ENCODE measurements around the gene TUBB3. TPM values are rescaled to one million over a fixed set of nuclear protein-coding genes. Genes with fewer than 3 reads are reported as not detected.

The TUBB3 gene
- total and polyA plus RNA-seq, 2 of the 8 experiments (the other 6 are each of a cell fraction or from before 2014, with no cell fraction given), result 275 to 393 TPM

GRCh38 chr16:89955001-89955685 lies 32.0 kb downstream of the TUBB3 start:
- no peak for FAIRE-seq
- H2BK15ac ChIP-seq (ENCODE audit: low read length), result no peak overlapping the region
- H4K5ac ChIP-seq (ENCODE audit: insufficient read length, low read depth, low read length), result no peak overlapping the region
- no peak overlapping the region for H3K14ac ChIP-seq (ENCODE audit: insufficient read length)
- H4K20me1 ChIP-seq (replicated peaks in 1 of 2; ENCODE audit: control insufficient read depth in 1 of 2, insufficient read depth in 2 of 2, low read length in 2 of 2), result peaks cover 6 to 7% of the 10 kb centered on the region in 2 experiments
- no peak for DNase-seq (ENCODE audit: low read depth in 1 of 2, low spot score in 2 of 2)
- no peak overlapping the region for H3K56ac ChIP-seq (replicated peaks; ENCODE audit: insufficient read length, low read depth, low read length)
- no peak for TF ChIP-seq SAP30 (IDR thresholded peaks at IDR 0.05; ENCODE audit: insufficient read depth, insufficient replicate concordance, low read length)
- no peak for TF ChIP-seq SP1 (IDR thresholded peaks at IDR 0.05; ENCODE audit: low read depth, low read length)
- TF ChIP-seq TAF1 (IDR thresholded peaks at IDR 0.05; ENCODE audit: low read depth, low read length), result no peak
- no peak for TF ChIP-seq BRCA1 (IDR thresholded peaks at IDR 0.05; ENCODE audit: low read depth, low read length)
- TF ChIP-seq SIX5 (IDR thresholded peaks at IDR 0.05; ENCODE audit: low read depth, low read length), result no peak
- peak; percentile 50; the same call in 1 of the 2 replicates for TF ChIP-seq TEAD4 (IDR thresholded peaks at IDR 0.05; ENCODE audit: low read depth, low read length)
- H3K27me3 ChIP-seq (replicated peaks in 1 of 4; ENCODE audit: control insufficient read depth in 3 of 4, extremely low read depth in 1 of 4, insufficient read depth in 3 of 4, low read length in 3 of 4), result no peaks in the 10 kb centered on the region
- no peak overlapping the region for H3K9ac ChIP-seq (replicated peaks in 1 of 4; ENCODE audit: extremely low read depth in 1 of 4, low read depth in 3 of 4, low read length in 3 of 4)
- ChIA-PET CTCF (ENCODE audit: partially characterized antibody) (interaction anchor here (1.3 to 1.4 kb wide), 4 partner anchors 11 to 45 kb away, joined by 3 to 6 read pairs (median 3); no protein-coding TSS in a partner anchor), POLR2A (ENCODE audit: partially characterized antibody) (interaction anchor here (0.7 to 9.2 kb wide), 3 partner anchors 17 to 123 kb away, joined by 4 to 42 read pairs (median 10); partner anchors contain the start of gene TUBB3)
- H2AFZ ChIP-seq (ENCODE audit: low read length), result no peak overlapping the region
- no peak overlapping the region for H3K23ac ChIP-seq (ENCODE audit: insufficient read length)
- H4K8ac ChIP-seq (ENCODE audit: extremely low read depth, insufficient read depth, low read length), result no peak overlapping the region
- H3K79me1 ChIP-seq (ENCODE audit: low read depth, low read length), result no peaks in the 10 kb centered on the region
- no peak overlapping the region for H3K18ac ChIP-seq (ENCODE audit: extremely low read depth, low read length)
- H3K23me2 ChIP-seq (ENCODE audit: low read depth, low read length), result no peaks in the 10 kb centered on the region
- H2BK120ac ChIP-seq (replicated peaks; ENCODE audit: low read depth, low read length), result no peak overlapping the region
- H3K9me3 ChIP-seq (ENCODE audit: insufficient read depth in 2 of 2, low read depth in 1 of 2, low read length in 1 of 2), result no peaks in the 10 kb centered on the region
- no peak overlapping the region for H4K91ac ChIP-seq (replicated peaks; ENCODE audit: insufficient read length, low read length)
- no peak overlapping the region; the same call in 1 of the 2 replicates for H3K27ac ChIP-seq (ENCODE audit: low read depth, low read length)
- H3K79me2 ChIP-seq (ENCODE audit: control insufficient read depth in 1 of 2, insufficient read depth in 2 of 2, low read length in 2 of 2), result no peaks in the 10 kb centered on the region
- H2BK12ac ChIP-seq (ENCODE audit: low read depth, low read length), result no peak overlapping the region
- H3K36me3 ChIP-seq (ENCODE audit: control insufficient read depth in 2 of 4, insufficient read depth in 4 of 4, low read length in 3 of 4), result peaks cover 0 to 5% (median 3%) of the 10 kb centered on the region in 4 experiments; a peak in 4 of 8 replicates
- H2BK5ac ChIP-seq (ENCODE audit: low read depth, low read length), result no peak overlapping the region
- H3K4me2 ChIP-seq (ENCODE audit: insufficient read depth in 1 of 2, low read depth in 2 of 2, low read length in 2 of 2), result no peak overlapping the region
- peaks cover 0 to 3% (median 0%) of the 10 kb centered on the region in 4 experiments; a peak in 4 of 7 replicates for H3K4me1 ChIP-seq (replicated peaks in 1 of 4; ENCODE audit: control insufficient read depth in 3 of 4, insufficient read depth in 4 of 4, low read length in 3 of 4)
- 78% methylated on average over 15 of the region's 15 CpGs; no CpG with 5 or more reads in 1 of the 2 experiments for WGBS, 2 experiments (ENCODE audit: extremely low coverage in 1 of 2, insufficient coverage in 1 of 2, insufficient read length in 1 of 2, insufficient replicate concordance in 2 of 2, low coverage in 1 of 2, low lambda C conversion rate in 2 of 2, missing lambda C conversion rate in 1 of 2)
- no peak overlapping the region for H2BK20ac ChIP-seq (ENCODE audit: low read length)
- no peak overlapping the region for H3K4ac ChIP-seq (replicated peaks; ENCODE audit: insufficient read length, low read depth, low read length)
- H3K4me3 ChIP-seq (ENCODE audit: extremely low read depth in 1 of 4, insufficient read depth in 2 of 4, low read depth in 3 of 4, low read length in 4 of 4), result no peak overlapping the region; a peak in 1 of 8 replicates
- H2AK5ac ChIP-seq (ENCODE audit: low read depth, low read length), result no peak overlapping the region
